Measurements from ENCODE around the gene PMP22. TPM values are rescaled to one million over a fixed set of nuclear protein-coding genes. Genes with fewer than 3 reads are reported as not detected.

The PMP22 gene
- total and polyA plus RNA-seq, 2 donors from 2014 or later = 37.0 to 73.6 TPM

- no peaks in the 10 kb centered on the region for H3K27me3 ChIP-seq (ENCODE audit: control insufficient read depth, insufficient read depth, low read length)
- H3K4me3 ChIP-seq (ENCODE audit: low read length in 3 of 3) = no peak overlapping the region
- no peak for TF ChIP-seq CTCF (IDR thresholded peaks at IDR 0.05; ENCODE audit: borderline replicate concordance, extremely low read depth, insufficient read depth)
- peaks cover 0 to 3% (median 0%) of the 10 kb centered on the region in 3 donors for H3K4me1 ChIP-seq (ENCODE audit: control insufficient read depth in 2 of 3, insufficient read depth in 2 of 3, low read depth in 1 of 3, low read length in 3 of 3)
- DNase-seq = no peak
- no peak for FAIRE-seq
- no peak overlapping the region for H3K9ac ChIP-seq (ENCODE audit: low read length in 3 of 3)
- H3K27ac ChIP-seq (ENCODE audit: low read depth in 2 of 2, low read length in 2 of 2) = no peak overlapping the region
- no peaks in the 10 kb centered on the region for H3K9me3 ChIP-seq (ENCODE audit: control insufficient read depth in 2 of 3, insufficient read depth in 1 of 3, low read length in 3 of 3)
- no peaks in the 10 kb centered on the region for H3K36me3 ChIP-seq (ENCODE audit: control insufficient read depth in 2 of 3, insufficient read depth in 3 of 3, low read length in 3 of 3)
- intact Hi-C loops (cut with DNase I) = no loop called here
Observed at GRCh38 chr17:15309236-15309635, 44.1 kb upstream of the PMP22 start.

GRCh38 chr17:15308758-15309157, 43.6 kb upstream of the PMP22 start:
- no peaks in the 10 kb centered on the region for H3K27me3 ChIP-seq (ENCODE audit: control insufficient read depth, insufficient read depth, low read length)
- H3K4me3 ChIP-seq (ENCODE audit: low read length in 3 of 3) = no peak overlapping the region
- no peaks in the 10 kb centered on the region for H3K36me3 ChIP-seq (ENCODE audit: control insufficient read depth in 2 of 3, insufficient read depth in 3 of 3, low read length in 3 of 3)
- no peak overlapping the region for H3K9ac ChIP-seq (ENCODE audit: low read length in 3 of 3)
- H3K27ac ChIP-seq (ENCODE audit: low read depth in 2 of 2, low read length in 2 of 2) = no peak overlapping the region
- FAIRE-seq = no peak
- H3K4me1 ChIP-seq (ENCODE audit: control insufficient read depth in 2 of 3, insufficient read depth in 2 of 3, low read depth in 1 of 3, low read length in 3 of 3) = peaks cover 0 to 3% (median 0%) of the 10 kb centered on the region in 3 donors
- no peak for DNase-seq
- no peaks in the 10 kb centered on the region for H3K9me3 ChIP-seq (ENCODE audit: control insufficient read depth in 2 of 3, insufficient read depth in 1 of 3, low read length in 3 of 3)
- no peak for TF ChIP-seq CTCF (IDR thresholded peaks at IDR 0.05; ENCODE audit: borderline replicate concordance, extremely low read depth, insufficient read depth)
- intact Hi-C loops (cut with DNase I) = no loop called here

GRCh38 chr17:15307710-15308111, 42.6 kb upstream of the PMP22 start:
- H3K27ac ChIP-seq (ENCODE audit: low read depth in 2 of 2, low read length in 2 of 2) = no peak overlapping the region
- no peak overlapping the region for H3K9ac ChIP-seq (ENCODE audit: low read length in 3 of 3)
- intact Hi-C loops (cut with DNase I) = no loop called here
- H3K27me3 ChIP-seq (ENCODE audit: control insufficient read depth, insufficient read depth, low read length) = no peaks in the 10 kb centered on the region
- H3K9me3 ChIP-seq (ENCODE audit: control insufficient read depth in 2 of 3, insufficient read depth in 1 of 3, low read length in 3 of 3) = no peaks in the 10 kb centered on the region
- no peak overlapping the region for H3K4me3 ChIP-seq (ENCODE audit: low read length in 3 of 3)
- H3K4me1 ChIP-seq (ENCODE audit: control insufficient read depth in 2 of 3, insufficient read depth in 2 of 3, low read depth in 1 of 3, low read length in 3 of 3) = peaks cover 0 to 3% (median 0%) of the 10 kb centered on the region in 3 donors
- H3K36me3 ChIP-seq (ENCODE audit: control insufficient read depth in 2 of 3, insufficient read depth in 3 of 3, low read length in 3 of 3) = no peaks in the 10 kb centered on the region
- TF ChIP-seq CTCF (IDR thresholded peaks at IDR 0.05; ENCODE audit: borderline replicate concordance, extremely low read depth, insufficient read depth) = no peak
- FAIRE-seq (no peak), DNase-seq (peak in 2 of 5 donors; percentile 37 to 68)

GRCh38 chr17:15303851-15304250, 38.7 kb upstream of the PMP22 start:
- H3K4me1 ChIP-seq (ENCODE audit: control insufficient read depth in 2 of 3, insufficient read depth in 2 of 3, low read depth in 1 of 3, low read length in 3 of 3) = peaks cover 0 to 3% (median 0%) of the 10 kb centered on the region in 3 donors
- FAIRE-seq (no peak), DNase-seq (peak in 1 of 5 donors; percentile 60)
- intact Hi-C loops (cut with DNase I) = no loop called here
- H3K9ac ChIP-seq (ENCODE audit: low read length in 3 of 3) = no peak overlapping the region
- H3K36me3 ChIP-seq (ENCODE audit: control insufficient read depth in 2 of 3, insufficient read depth in 3 of 3, low read length in 3 of 3) = no peaks in the 10 kb centered on the region
- H3K9me3 ChIP-seq (ENCODE audit: control insufficient read depth in 2 of 3, insufficient read depth in 1 of 3, low read length in 3 of 3) = peaks cover 0 to 4% (median 0%) of the 10 kb centered on the region in 3 donors
- no peak overlapping the region for H3K27ac ChIP-seq (ENCODE audit: low read depth in 2 of 2, low read length in 2 of 2)
- no peaks in the 10 kb centered on the region for H3K27me3 ChIP-seq (ENCODE audit: control insufficient read depth, insufficient read depth, low read length)
- H3K4me3 ChIP-seq (ENCODE audit: low read length in 3 of 3) = no peak overlapping the region
- TF ChIP-seq CTCF (IDR thresholded peaks at IDR 0.05; ENCODE audit: borderline replicate concordance, extremely low read depth, insufficient read depth) = no peak
